ENCODE results near the gene SPPL2B.
A peak's percentile ranks its signal among the peaks of the same experiment; 100 is the strongest.
"Not testable (repeated sequence)": the region's sequence is repeated elsewhere in the genome, so short reads cannot be mapped to it uniquely, and the experiment has no call there.

SPPL2B gene

DNA sequence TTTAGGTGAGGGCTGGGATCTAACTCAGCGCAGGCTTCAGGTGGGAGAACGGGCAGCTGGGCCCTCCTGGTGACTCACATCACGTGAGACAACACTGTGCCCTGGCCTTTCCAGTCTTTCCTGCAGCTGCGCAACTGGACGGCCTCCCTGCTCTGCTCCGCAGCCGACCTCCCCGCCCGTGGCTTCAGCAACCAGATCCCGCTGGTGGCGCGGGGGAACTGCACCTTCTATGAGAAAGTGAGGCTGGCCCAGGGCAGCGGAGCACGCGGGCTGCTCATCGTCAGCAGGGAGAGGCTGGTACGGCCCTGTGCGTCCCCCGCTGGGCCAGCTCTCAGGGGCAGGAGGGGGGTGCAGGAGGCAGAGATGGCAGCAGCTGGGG is 8.8 kb downstream of the SPPL2B start:
- peak; percentile 74 for DNase-seq (ENCODE audit: low spot score)

DNA sequence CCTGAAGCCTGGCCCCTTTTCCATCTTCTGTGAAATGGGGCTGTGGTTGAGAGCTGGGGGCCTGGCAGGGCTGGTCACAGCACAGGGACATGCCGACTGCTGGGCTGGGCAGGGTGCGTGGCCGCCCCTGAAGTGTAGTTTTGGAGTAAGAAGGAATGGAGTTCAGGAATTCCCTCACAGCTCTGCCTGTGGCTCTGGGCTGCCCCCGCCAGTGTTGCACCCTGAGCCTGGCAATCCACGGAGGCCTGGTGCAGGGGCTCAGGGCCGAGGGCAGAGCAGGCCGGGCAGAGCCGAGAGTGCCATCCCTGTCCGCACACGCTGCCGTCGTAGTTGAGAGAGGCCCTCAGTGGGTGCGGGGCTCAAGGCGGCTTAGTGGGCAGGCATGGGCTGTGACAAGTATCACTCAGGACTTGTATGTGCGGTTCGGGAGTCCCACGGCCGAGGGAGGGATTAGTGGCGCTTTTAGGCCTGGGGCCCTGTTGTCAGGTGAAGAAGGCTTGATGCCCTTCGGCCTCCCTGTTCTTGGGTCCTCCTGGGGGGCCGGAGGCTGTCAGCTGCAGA is 9.7 kb downstream of the SPPL2B start:
- no peak for DNase-seq (ENCODE audit: low spot score)

DNA sequence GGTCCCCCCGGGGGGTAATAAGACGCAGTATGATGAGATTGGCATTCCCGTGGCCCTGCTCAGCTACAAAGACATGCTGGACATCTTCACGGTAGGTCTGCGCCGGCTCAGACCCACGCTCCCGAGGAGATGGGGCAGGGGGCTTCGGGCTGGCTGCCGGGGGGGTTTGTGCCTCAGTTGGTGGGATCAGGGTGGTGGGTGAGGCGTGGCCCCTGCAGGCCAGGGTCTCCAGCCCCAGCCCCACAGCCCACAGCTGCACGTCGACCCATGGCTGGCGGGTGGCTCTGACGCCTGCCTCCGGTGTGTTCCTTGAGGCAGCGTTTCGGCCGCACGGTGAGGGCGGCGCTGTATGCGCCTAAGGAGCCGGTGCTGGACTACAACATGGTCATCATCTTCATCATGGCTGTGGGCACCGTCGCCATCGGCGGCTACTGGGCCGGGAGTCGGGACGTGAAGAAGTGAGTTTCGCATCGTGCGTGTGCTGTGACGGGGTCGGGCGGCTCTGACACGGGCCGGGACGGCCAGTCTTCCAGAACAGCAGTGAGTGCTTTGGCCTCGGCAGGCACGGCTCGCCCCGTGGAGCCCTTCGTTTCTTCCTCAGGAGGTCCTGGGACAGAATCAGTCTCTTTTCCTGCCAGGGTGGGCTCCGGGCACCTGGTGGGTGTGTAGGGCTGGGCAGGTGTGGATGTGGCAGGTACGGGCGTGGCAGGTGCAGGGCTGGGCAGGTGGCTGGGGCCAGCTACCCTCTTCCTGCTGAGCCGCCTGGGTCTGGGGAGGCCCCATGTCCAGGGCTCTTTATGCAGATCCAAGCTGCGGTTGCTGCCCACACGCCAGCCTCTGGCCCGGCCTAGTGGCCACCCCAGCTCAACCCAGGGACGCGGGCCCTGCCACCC is 10.5 kb downstream of the SPPL2B start:
- no peak for DNase-seq (ENCODE audit: low spot score)

DNA sequence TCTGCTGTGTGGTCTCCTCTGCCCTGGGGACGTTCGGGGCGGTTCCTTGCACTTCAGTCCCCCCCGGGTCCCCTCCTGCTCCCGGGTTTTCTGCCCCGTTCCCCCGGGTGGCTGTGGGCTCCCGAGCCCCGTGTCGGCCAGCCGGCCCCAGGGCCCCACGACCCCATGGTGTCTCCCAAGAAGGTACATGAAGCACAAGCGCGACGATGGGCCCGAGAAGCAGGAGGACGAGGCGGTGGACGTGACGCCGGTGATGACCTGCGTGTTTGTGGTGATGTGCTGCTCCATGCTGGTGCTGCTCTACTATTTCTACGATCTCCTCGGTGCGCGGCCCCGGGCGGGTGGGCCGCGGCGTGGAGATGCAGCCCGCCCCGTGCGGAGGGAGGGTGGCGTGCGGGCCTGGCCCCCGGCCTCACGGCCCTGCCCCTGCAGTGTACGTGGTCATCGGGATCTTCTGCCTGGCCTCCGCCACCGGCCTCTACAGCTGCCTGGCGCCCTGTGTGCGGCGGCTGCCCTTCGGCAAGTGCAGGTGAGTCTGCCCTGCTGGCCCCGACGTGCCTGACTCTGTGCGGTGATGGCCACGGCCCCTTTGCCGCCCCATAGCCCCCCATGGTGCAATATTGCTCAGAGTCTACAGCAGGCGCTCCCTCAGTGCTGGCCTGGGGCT is 11.3 kb downstream of the SPPL2B start:
- no peak for DNase-seq (ENCODE audit: low spot score)

DNA sequence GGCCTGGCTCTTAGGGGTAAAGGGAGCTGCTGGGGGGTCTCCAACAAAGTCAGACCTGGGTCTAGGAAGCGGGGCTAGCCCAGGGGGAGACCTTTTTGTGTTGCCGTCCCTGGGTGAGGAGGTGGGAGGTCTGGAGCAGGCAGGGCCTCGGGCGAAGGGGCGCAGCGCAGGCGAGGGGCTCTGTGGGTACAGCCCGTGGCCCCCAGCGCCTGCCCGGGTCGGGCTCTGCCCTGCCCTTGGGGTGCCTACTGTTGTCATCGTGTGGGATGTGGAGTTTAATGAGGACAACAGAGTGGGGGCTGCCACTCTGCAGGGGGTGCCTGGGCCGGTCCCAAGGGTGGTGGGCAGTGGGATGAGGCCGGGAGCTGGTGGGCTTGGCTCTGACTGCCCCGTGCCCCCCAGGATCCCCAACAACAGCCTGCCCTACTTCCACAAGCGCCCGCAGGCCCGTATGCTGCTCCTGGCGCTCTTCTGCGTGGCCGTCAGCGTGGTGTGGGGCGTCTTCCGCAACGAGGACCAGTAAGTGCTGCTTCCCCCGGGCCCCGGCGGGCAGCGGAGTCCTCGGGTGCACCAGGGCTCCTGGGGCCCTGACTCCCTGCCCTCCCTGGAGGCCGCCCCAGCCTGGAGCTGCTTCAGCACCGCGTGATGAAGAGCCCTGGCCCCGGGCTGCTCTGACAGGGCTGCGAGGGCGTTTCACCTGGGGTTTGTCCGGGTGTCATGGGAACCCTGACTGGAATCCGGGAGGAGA is 12.2 kb downstream of the SPPL2B start:
- DNase-seq (ENCODE audit: low spot score) = no peak

DNA sequence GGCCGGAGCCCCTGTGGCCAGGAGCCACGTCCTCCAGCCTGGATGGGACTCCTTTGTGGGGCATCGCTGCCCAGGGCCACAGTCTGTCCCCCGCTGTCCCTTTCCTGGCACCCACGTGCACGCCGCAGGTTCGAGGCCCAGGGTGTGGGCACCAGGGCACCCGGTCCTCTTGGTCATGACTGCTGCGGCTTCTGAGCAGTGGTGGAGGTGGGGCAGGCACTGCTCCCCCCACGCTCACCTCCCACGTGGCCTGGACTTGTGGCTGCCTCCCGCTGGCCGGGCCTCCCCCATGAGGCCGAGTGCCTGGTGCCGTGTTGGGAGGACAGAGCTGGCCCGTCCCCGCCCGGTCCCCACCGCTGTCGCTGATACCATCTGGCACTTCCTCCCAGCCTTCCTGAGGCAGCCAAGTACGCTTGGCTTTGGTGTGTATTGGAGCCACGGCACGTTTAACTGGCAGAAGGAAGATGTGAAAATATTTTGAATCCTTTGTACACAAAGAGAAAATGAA is 12.8 kb downstream of the SPPL2B start:
- DNase-seq (ENCODE audit: low spot score) = no peak

DNA sequence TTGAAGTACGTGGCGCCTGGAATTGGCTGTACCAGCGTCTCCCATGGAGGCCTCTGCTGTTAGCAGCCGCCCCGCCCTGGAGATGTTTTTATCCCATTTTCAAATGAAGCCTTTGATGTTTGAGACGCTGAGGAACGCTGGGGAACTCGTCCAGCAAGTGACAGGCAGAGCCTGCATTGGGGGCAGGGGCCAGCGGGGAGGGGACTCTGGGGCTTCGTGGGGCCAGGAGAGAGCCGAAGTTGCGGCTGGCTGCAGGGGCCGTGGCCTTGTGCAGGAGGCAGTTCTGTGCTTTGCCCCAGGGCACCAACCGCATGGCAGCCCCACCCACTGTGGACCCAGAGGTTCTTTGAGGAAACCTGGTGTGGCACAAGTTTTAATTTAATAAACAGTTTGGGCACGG is 13.5 kb downstream of the SPPL2B start:
- DNase-seq (ENCODE audit: low spot score) = no peak

DNA sequence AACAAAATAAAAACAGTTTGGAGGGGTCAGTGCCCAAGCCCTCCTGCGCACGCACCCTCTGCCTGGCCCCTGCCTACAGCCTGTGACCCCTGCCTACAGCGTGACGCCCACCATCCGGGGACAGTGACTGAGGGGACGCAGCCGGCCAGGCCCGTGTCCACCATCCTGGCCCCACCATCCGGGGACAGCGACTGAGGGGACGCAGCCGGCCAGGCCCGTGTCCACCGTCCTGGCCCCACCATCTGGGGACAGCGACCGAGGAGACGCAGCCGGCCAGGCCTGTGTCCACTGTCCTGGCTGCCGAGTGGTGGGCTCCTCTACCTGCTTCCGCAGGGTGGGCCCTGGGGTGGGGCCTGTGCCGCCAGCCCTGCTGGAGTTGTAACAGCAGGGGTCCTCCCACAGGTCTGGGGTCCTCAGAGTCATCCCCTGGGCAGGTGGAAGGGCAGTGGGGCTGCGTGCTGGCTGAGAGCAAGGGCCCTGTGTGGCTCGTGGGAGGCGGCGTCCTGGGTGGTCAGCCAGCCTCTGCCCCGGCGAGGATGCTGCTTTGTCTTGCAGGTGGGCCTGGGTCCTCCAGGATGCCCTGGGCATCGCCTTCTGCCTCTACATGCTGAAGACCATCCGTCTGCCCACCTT is 14.3 kb downstream of the SPPL2B start:
- DNase-seq (ENCODE audit: low spot score) = no peak

DNA sequence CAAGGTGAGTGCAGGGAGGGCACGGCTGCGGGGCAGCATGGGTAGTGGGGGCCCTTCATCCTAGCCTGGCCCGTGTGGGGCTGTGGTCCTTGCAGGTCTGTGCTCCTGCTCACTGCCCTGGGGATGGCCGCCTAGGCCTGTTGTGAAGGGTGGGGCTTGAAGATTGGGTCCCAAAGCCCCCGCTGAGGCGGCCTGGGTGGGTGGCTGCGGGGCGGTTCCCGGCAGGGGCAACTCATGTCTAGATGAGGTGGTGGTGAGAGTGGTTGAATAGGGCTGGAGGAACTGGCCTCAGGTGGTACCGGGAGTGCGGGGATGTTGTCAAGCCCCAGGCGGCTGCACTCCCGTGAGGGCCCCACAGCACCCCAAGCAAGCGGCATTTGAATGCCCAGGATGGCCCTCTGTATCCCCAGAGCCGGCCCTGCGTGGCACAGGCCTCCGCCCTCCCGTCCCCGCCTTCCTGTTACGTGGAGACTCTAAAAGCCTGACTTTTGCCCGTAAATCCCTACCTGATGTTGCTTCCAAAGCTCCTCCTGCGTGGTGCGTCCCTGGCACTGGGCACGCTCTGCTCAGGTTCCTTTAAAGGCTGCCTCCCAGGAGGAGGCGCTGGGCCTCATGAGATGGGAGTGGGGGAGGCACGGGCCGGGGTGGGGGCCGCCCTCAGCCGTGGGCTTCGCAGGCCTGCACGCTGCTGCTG is 15.0 kb downstream of the SPPL2B start:
- no peak for DNase-seq (ENCODE audit: low spot score)

DNA sequence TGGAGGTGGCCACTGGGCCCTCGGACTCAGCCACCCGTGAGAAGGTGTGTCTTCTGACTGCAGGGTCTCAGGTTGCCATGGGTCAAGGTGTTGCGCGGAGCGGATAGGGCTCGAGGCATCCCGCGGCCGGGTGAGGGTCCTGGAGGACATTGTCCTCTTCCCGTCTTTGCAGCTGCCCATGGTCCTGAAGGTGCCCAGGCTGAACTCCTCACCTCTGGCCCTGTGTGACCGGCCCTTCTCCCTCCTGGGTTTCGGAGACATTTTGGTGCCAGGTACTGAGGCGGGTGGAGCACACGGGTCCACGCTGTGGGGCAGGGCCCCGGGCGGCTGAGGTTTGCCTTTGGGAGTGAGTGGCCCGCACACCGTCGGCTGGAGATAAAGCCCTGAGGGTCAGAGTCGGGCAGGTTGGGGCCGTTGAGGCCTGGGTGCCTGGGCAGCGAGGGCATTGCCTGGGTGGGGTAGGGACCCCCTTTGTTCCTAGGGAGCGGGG is 15.9 kb downstream of the SPPL2B start:
- no peak for DNase-seq (ENCODE audit: low spot score)

DNA sequence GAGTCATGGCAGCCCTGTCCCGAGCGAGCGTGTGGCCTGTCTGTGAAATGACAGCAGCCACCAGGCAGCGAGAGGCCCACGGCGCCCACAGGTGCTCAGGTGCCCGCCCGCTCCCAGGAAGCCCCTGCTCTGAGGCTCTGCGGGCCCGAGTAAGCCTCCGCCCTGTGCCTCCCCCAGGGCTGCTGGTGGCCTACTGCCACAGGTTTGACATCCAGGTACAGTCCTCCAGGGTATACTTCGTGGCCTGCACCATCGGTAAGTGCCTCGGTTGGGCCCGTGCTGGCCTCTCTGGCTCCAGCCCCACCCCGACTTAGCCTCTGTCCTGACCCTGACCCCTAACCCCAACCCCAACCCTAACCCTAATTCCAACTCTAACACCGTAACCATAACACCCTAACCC is 16.6 kb downstream of the SPPL2B start:
- DNase-seq (ENCODE audit: low spot score) = no peak

DNA sequence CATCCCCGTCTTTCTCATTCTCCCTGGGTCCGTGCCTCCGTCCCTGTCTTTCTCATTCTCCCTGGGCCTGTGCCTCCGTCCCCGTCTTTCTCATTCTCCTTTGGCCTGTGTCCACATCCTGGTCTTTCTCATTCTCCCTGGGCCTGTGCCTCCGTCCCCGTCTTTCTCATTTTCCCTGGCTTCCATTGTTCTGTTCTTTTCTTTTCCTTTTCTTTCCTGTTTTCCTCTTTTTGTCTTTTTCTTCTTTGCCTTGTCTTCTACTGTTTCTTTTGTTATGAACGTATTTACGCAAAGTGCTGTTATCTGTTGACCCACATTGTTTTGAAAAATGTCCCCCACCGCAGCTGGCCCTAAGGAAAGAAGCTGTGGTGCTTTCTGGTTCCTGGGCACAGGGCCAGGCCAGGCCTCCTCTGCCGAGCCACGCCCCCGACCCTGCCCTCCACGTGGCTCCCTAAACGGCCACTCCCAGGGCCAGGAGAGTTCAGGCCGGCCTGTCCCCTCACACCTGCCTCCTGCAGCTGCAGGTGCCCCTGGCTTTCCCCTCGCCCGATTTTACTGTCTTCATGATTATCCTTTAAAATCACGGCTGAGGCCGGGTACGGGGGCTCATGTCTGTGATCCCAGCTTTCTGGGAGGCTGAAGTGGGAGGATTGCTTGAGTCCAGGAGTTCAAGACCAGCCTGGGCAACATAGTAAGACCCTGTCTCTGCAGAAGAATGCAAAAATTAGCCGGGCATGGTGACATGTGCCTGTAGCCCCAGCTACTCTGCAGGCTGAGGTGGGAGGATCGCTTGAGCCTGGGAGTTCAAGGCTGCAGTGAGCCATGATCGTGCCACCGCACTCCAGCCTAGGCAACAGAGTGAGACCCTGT is 17.5 kb downstream of the SPPL2B start:
- DNase-seq (ENCODE audit: low spot score) = no peak

DNA sequence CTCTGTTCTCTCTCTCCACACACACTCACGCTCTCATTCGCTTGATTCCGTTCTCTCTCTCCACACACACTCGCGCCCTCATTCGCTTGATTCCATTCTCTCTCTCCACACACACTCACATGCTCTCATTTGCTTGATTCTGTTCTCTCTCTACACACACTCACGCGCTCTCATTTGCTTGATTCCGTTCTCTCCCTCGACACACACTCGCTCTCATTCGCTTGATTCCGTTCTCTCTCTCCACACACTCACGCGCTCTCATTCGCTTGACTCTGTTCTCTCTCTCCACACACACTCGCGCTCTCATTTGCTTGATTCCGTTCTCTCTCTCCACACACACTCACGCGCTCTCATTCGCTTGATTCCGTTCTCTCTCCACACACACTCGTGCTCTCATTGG is 21.3 kb downstream of the SPPL2B start:
- not testable (repeated sequence) for DNase-seq (ENCODE audit: low spot score)

DNA sequence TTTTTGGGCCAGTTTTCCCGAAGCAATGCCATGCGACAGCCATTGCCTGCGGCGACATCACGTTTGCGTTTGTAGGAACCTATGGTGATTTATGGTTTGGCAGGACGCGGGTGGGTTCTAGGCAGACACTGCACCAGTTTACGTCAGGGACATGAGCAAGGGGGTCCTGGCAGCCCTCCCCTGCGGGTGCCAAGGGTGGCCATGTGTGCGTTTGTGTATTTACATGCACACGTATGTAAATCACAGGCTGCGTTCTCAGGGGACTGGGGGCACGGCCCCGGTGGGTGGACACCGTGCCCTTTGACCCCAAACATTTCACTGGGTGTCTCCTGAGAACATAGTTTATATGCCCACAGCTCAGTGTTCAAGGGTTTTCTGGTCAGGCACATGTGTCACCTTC is 22.2 kb downstream of the SPPL2B start:
- DNase-seq (ENCODE audit: low spot score) = no peak

DNA sequence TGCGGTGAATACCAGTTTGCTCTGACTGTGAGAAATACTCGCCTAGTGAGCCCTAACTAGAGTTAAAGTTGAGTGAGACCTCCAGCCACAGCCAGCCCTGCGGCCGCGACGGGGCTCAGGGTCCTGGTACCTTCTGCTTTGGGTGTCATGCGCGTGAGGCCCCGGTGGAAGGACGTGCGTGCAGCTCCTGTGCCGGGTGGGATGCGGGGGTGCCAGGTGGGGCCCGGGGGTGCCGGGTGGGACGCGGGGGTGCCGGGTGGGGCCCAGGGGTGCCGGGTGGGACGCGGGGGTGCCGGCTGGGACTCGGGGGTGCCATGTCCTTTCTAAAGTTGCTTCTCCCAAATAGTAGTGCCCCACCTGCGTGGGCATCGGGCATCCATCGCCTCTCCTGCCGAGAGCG is 23.1 kb downstream of the SPPL2B start:
- DNase-seq (ENCODE audit: low spot score) = no peak

DNA sequence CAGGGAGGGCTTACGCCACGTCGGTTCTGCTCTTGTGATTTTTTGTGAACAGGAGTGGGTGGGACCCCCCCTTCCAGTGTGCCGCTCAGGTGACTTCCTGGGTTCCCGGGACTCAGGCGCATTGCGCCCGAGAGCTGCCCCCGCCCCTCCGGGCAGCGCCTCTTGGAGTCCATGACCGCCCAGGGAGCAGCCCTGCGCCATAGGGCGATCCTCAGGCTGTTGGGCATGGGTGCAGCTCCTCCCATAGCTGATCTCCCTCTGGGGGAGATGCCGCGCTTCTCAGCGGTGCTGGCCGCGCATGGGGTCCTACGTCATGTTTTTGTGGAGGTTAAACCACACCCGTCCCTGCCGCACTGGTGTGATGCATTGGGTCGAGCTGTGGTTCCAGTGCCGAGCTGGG is 23.6 kb downstream of the SPPL2B start:
- no peak for DNase-seq (ENCODE audit: low spot score)

DNA sequence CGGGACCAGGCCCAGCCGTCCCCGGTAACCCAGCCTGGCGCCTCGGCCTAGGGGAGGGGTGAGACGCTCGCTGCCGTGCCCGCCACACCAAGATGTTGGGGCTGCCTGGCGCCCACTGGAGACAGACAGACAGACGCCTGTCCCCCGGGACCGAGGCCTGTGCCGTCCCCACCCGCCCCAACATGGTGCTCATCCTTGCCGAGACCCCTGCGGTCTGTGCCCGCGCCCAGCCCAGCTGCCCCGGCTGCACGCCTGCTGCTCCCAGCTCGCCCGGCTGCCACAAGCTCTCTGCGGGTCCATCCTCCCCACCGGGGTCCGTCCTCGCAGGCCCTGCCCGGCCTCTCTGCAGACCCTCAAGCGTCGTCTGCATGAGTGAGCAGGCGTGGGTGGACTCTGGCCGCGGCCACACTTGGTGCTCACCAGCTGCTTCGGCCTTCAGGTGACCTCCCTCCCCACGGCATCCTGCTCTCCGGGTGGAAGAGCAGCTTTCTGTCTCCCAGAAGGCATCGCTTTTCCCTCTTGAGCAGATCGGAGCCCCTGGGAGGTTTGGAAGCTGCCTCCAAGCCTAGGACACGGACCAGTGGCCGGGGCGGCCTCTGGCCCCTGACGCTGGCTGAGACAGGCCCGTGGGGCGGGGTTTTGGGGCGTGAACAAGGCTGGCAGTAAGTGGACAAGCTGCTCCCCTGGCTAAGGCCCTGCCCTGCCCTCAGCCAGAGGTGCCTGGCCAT is 24.8 kb downstream of the SPPL2B start:
- DNase-seq (ENCODE audit: low spot score) = no peak

DNA sequence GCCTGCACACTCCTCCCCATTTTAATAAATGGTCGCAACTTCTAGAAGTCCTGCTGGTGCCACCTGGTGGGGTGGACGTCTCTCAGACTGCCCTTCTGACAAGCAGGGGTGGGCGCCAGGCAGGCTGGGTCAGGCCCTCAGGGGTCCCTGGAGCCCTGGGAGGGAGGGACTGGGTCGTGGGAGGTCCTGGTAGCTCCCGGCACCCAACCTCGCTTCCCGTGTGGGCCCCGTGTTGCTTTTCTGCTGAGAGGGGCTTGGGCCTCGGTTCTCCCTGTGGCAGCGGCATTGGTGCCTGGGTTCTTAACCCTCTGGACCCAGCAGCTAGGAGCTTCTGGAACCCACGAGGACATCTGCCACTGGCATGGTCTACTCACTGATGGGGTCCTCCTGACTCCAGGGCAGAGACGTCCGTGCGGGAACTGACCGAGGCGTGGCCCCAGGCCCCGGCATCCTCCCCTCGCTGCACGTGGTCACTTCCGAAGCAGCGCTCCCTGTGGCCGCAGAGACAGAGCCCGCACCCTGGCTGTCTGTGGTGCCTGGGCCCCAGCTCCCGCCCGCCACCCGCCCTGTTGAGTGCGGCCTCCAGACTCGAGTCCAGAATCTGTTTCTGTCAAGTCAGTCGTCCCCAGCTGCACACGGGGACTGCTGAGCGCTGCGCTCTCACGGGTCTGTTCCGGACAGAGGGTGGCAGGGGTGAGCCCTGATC is 25.6 kb downstream of the SPPL2B start:
- no peak for DNase-seq (ENCODE audit: low spot score)

DNA sequence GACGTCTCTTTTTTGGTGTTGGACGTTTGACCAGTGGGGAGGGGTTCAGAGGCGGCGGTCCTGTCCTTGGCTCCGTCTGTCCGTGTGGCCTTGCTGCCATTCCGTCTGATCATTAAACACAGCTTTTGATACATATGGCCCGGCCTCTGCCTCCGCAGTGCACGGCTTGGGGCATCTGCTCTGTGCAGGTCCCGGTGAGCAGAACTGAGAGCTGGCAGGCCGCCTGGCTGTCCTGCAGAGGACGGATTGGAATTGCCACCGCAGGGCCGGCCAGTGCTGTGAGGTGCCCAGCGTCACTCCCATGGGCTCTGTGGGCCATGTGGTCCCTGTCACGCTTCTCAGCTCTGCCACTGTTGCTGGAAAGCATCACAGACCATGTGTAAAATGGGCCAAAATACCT is 26.2 kb downstream of the SPPL2B start:
- no peak for DNase-seq (ENCODE audit: low spot score)
